ENCODE data around the gene STBD1. TPM values are rescaled to one million over a fixed set of nuclear protein-coding genes. Genes with fewer than 3 reads are reported as not detected.
"Not testable (repeated sequence)": the region's sequence is repeated elsewhere in the genome, so short reads cannot be mapped to it uniquely, and the experiment has no call there.

The STBD1 gene
- polyA plus RNA-seq, 2 donors: 0.71 to 2.7 TPM

- H3K27ac ChIP-seq (ENCODE audit: low read depth in 2 of 2, low read length in 1 of 2); H3K36me3 ChIP-seq (ENCODE audit: control insufficient read depth in 2 of 2, insufficient read depth in 2 of 2, low read length in 1 of 2); H3K27me3 ChIP-seq (ENCODE audit: control insufficient read depth in 1 of 2, insufficient read depth in 2 of 2, low read length in 2 of 2); H3K4me1 ChIP-seq (ENCODE audit: control insufficient read depth in 2 of 2, insufficient read depth in 2 of 2, low read length in 1 of 2); H3K9me3 ChIP-seq (ENCODE audit: control insufficient read depth in 2 of 2, insufficient read depth in 1 of 2, low read depth in 1 of 2, low read length in 1 of 2); H3K4me3 ChIP-seq (ENCODE audit: low read depth in 1 of 2, low read length in 2 of 2): not testable (repeated sequence)
- WGBS, 2 donors: 56 to 68% methylated on average over 6 of the region's 6 CpGs
Measured at GRCh38 chr4:76281594-76281993, 24.9 kb upstream of the STBD1 start.

GRCh38 chr4:76282941-76283689 lies 23.4 kb upstream of the STBD1 start:
- 81 to 85% methylated on average over 6 of the region's 6 CpGs for WGBS, 2 donors
- Histone ChIP-seq H3K9me3 (ENCODE audit: control insufficient read depth in 2 of 2, insufficient read depth in 1 of 2, low read depth in 1 of 2, low read length in 1 of 2) (no peaks in the 10 kb centered on the region), H3K4me1 (ENCODE audit: control insufficient read depth in 2 of 2, insufficient read depth in 2 of 2, low read length in 1 of 2) (no peaks in the 10 kb centered on the region), H3K27ac (ENCODE audit: low read depth in 2 of 2, low read length in 1 of 2) (no peak overlapping the region), H3K4me3 (ENCODE audit: low read depth in 1 of 2, low read length in 2 of 2) (no peak overlapping the region), H3K27me3 (ENCODE audit: control insufficient read depth in 1 of 2, insufficient read depth in 2 of 2, low read length in 2 of 2) (no peaks in the 10 kb centered on the region), H3K36me3 (ENCODE audit: control insufficient read depth in 2 of 2, insufficient read depth in 2 of 2, low read length in 1 of 2) (no peaks in the 10 kb centered on the region)

GRCh38 chr4:76283900-76284299 lies 22.6 kb upstream of the STBD1 start:
- Histone ChIP-seq H3K36me3 (ENCODE audit: control insufficient read depth in 2 of 2, insufficient read depth in 2 of 2, low read length in 1 of 2) (no peaks in the 10 kb centered on the region), H3K4me1 (ENCODE audit: control insufficient read depth in 2 of 2, insufficient read depth in 2 of 2, low read length in 1 of 2) (no peaks in the 10 kb centered on the region), H3K27me3 (ENCODE audit: control insufficient read depth in 1 of 2, insufficient read depth in 2 of 2, low read length in 2 of 2) (no peaks in the 10 kb centered on the region), H3K4me3 (ENCODE audit: low read depth in 1 of 2, low read length in 2 of 2) (no peak overlapping the region), H3K27ac (ENCODE audit: low read depth in 2 of 2, low read length in 1 of 2) (no peak overlapping the region), H3K9me3 (ENCODE audit: control insufficient read depth in 2 of 2, insufficient read depth in 1 of 2, low read depth in 1 of 2, low read length in 1 of 2) (no peaks in the 10 kb centered on the region)
- WGBS, 2 donors: 75 to 76% methylated on average over 4 of the region's 4 CpGs

- not testable (repeated sequence) for H3K4me1 ChIP-seq (ENCODE audit: control insufficient read depth in 2 of 2, insufficient read depth in 2 of 2, low read length in 1 of 2); H3K9me3 ChIP-seq (ENCODE audit: control insufficient read depth in 2 of 2, insufficient read depth in 1 of 2, low read depth in 1 of 2, low read length in 1 of 2); H3K27me3 ChIP-seq (ENCODE audit: control insufficient read depth in 1 of 2, insufficient read depth in 2 of 2, low read length in 2 of 2); H3K36me3 ChIP-seq (ENCODE audit: control insufficient read depth in 2 of 2, insufficient read depth in 2 of 2, low read length in 1 of 2); H3K27ac ChIP-seq (ENCODE audit: low read depth in 2 of 2, low read length in 1 of 2); H3K4me3 ChIP-seq (ENCODE audit: low read depth in 1 of 2, low read length in 2 of 2)
- WGBS, 2 donors: 83 to 85% methylated on average over 3 of the region's 3 CpGs
Measured at GRCh38 chr4:76287811-76288210, 18.7 kb upstream of the STBD1 start.

- WGBS, 2 donors: 77 to 79% methylated on average over 3 of the region's 3 CpGs
- Histone ChIP-seq H3K4me1 (ENCODE audit: control insufficient read depth in 2 of 2, insufficient read depth in 2 of 2, low read length in 1 of 2) (no peaks in the 10 kb centered on the region), H3K27me3 (ENCODE audit: control insufficient read depth in 1 of 2, insufficient read depth in 2 of 2, low read length in 2 of 2) (no peaks in the 10 kb centered on the region), H3K4me3 (ENCODE audit: low read depth in 1 of 2, low read length in 2 of 2) (no peak overlapping the region), H3K27ac (ENCODE audit: low read depth in 2 of 2, low read length in 1 of 2) (no peak overlapping the region), H3K9me3 (ENCODE audit: control insufficient read depth in 2 of 2, insufficient read depth in 1 of 2, low read depth in 1 of 2, low read length in 1 of 2) (no peaks in the 10 kb centered on the region), H3K36me3 (ENCODE audit: control insufficient read depth in 2 of 2, insufficient read depth in 2 of 2, low read length in 1 of 2) (no peaks in the 10 kb centered on the region)
Measured at GRCh38 chr4:76292730-76293129, 13.8 kb upstream of the STBD1 start.

- H3K4me3 ChIP-seq (ENCODE audit: low read depth in 1 of 2, low read length in 2 of 2): no peak overlapping the region
- WGBS, 2 donors: 48 to 65% methylated on average over 2 of the region's 2 CpGs
- H3K4me1 ChIP-seq (ENCODE audit: control insufficient read depth in 2 of 2, insufficient read depth in 2 of 2, low read length in 1 of 2): no peaks in the 10 kb centered on the region
- H3K27me3 ChIP-seq (ENCODE audit: control insufficient read depth in 1 of 2, insufficient read depth in 2 of 2, low read length in 2 of 2): no peaks in the 10 kb centered on the region
- no peak overlapping the region for H3K27ac ChIP-seq (ENCODE audit: low read depth in 2 of 2, low read length in 1 of 2)
- no peaks in the 10 kb centered on the region for H3K9me3 ChIP-seq (ENCODE audit: control insufficient read depth in 2 of 2, insufficient read depth in 1 of 2, low read depth in 1 of 2, low read length in 1 of 2)
- H3K36me3 ChIP-seq (ENCODE audit: control insufficient read depth in 2 of 2, insufficient read depth in 2 of 2, low read length in 1 of 2): no peaks in the 10 kb centered on the region
Measured at GRCh38 chr4:76293772-76294171, 12.8 kb upstream of the STBD1 start.

- H3K9me3 ChIP-seq (ENCODE audit: control insufficient read depth in 2 of 2, insufficient read depth in 1 of 2, low read depth in 1 of 2, low read length in 1 of 2): no peaks in the 10 kb centered on the region
- no peaks in the 10 kb centered on the region for H3K36me3 ChIP-seq (ENCODE audit: control insufficient read depth in 2 of 2, insufficient read depth in 2 of 2, low read length in 1 of 2)
- 77 to 87% methylated on average over 3 of the region's 3 CpGs for WGBS, 2 donors
- no peaks in the 10 kb centered on the region for H3K27me3 ChIP-seq (ENCODE audit: control insufficient read depth in 1 of 2, insufficient read depth in 2 of 2, low read length in 2 of 2)
- no peak overlapping the region for H3K4me3 ChIP-seq (ENCODE audit: low read depth in 1 of 2, low read length in 2 of 2)
- no peaks in the 10 kb centered on the region for H3K4me1 ChIP-seq (ENCODE audit: control insufficient read depth in 2 of 2, insufficient read depth in 2 of 2, low read length in 1 of 2)
- H3K27ac ChIP-seq (ENCODE audit: low read depth in 2 of 2, low read length in 1 of 2): no peak overlapping the region
Measured at GRCh38 chr4:76296286-76296820, 10.2 kb upstream of the STBD1 start.

GRCh38 chr4:76298227-76298626 lies 8.3 kb upstream of the STBD1 start:
- no peak overlapping the region for H3K4me3 ChIP-seq (ENCODE audit: low read depth in 1 of 2, low read length in 2 of 2)
- no peaks in the 10 kb centered on the region for H3K9me3 ChIP-seq (ENCODE audit: control insufficient read depth in 2 of 2, insufficient read depth in 1 of 2, low read depth in 1 of 2, low read length in 1 of 2)
- no peaks in the 10 kb centered on the region for H3K36me3 ChIP-seq (ENCODE audit: control insufficient read depth in 2 of 2, insufficient read depth in 2 of 2, low read length in 1 of 2)
- no peaks in the 10 kb centered on the region for H3K27me3 ChIP-seq (ENCODE audit: control insufficient read depth in 1 of 2, insufficient read depth in 2 of 2, low read length in 2 of 2)
- H3K27ac ChIP-seq (ENCODE audit: low read depth in 2 of 2, low read length in 1 of 2): no peak overlapping the region
- no peaks in the 10 kb centered on the region for H3K4me1 ChIP-seq (ENCODE audit: control insufficient read depth in 2 of 2, insufficient read depth in 2 of 2, low read length in 1 of 2)

- Histone ChIP-seq H3K4me3 (ENCODE audit: low read depth in 1 of 2, low read length in 2 of 2) (no peak overlapping the region), H3K36me3 (ENCODE audit: control insufficient read depth in 2 of 2, insufficient read depth in 2 of 2, low read length in 1 of 2) (no peaks in the 10 kb centered on the region), H3K27me3 (ENCODE audit: control insufficient read depth in 1 of 2, insufficient read depth in 2 of 2, low read length in 2 of 2) (no peaks in the 10 kb centered on the region), H3K9me3 (ENCODE audit: control insufficient read depth in 2 of 2, insufficient read depth in 1 of 2, low read depth in 1 of 2, low read length in 1 of 2) (no peaks in the 10 kb centered on the region), H3K4me1 (ENCODE audit: control insufficient read depth in 2 of 2, insufficient read depth in 2 of 2, low read length in 1 of 2) (no peaks in the 10 kb centered on the region), H3K27ac (ENCODE audit: low read depth in 2 of 2, low read length in 1 of 2) (no peak overlapping the region)
- 73 to 78% methylated on average over 2 to 4 of the region's 4 CpGs for WGBS, 2 donors
Measured at GRCh38 chr4:76300012-76300411, 6.5 kb upstream of the STBD1 start.

All from esophagus (tissue), 2 donors.